GM23248 (cell line): ENCODE results near the gene GAP43. TPM values are rescaled to one million over a fixed set of nuclear protein-coding genes. Genes with fewer than 3 reads are reported as not detected.

ENCODE experiments used
- DNase-seq: peaks from one replicate; pipeline ENCODE4 v3.0.0-alpha.2; 2015
- H2AFZ ChIP-seq: fragments of 200-600 bp; sonication (generic); 2 replicates; pipeline ENCODE4 v1.6.1; 2016; ENCODE audit warnings: antibody characterized with exemption
- H3F3A ChIP-seq: fragments of 200-600 bp; sonication (generic); 2 replicates; pipeline ENCODE4 v1.6.1; 2016; ENCODE audit warnings: mild to moderate bottlenecking, antibody characterized with exemption, mixed run types; ENCODE audit not compliant: insufficient read depth
- H3K27ac ChIP-seq: fragments of 200-600 bp; sonication (generic); 2 replicates; pipeline ENCODE4 v1.5.1; 2016; ENCODE audit warnings: mild to moderate bottlenecking
- H3K27me3 ChIP-seq: fragments of 200-600 bp; sonication (generic); replicated peaks from 2 replicates; pipeline ENCODE4 v1.6.1; 2016; ENCODE audit warnings: mild to moderate bottlenecking; ENCODE audit not compliant: insufficient read depth
- H3K36me3 ChIP-seq: fragments of 200-600 bp; sonication (generic); 2 replicates; pipeline ENCODE4 v1.6.1; 2016; ENCODE audit warnings: low read depth, mild to moderate bottlenecking
- H3K4me1 ChIP-seq: fragments of 200-600 bp; sonication (generic); 2 replicates; pipeline ENCODE4 v1.6.1; 2016; ENCODE audit warnings: mild to moderate bottlenecking; ENCODE audit not compliant: insufficient read depth
- H3K4me2 ChIP-seq: fragments of 200-600 bp; sonication (generic); one replicate; pipeline ENCODE4 v1.6.1; 2016; ENCODE audit warnings: mild to moderate bottlenecking; ENCODE audit not compliant: unreplicated experiment
- H3K4me3 ChIP-seq: fragments of 200-600 bp; sonication (generic); 2 replicates; pipeline ENCODE4 v1.5.1; 2016; ENCODE audit warnings: mild to moderate bottlenecking
- H3K79me2 ChIP-seq: fragments of 200-600 bp; sonication (generic); 2 replicates; pipeline ENCODE4 v1.6.1; 2016; ENCODE audit warnings: mild to moderate bottlenecking; ENCODE audit not compliant: insufficient read depth
- H3K9ac ChIP-seq: fragments of 200-600 bp; sonication (generic); 2 replicates; pipeline ENCODE4 v1.6.1; 2016; ENCODE audit warnings: mild to moderate bottlenecking
- H3K9me2 ChIP-seq: fragments of 200-600 bp; sonication (generic); 2 replicates; pipeline ENCODE4 v1.6.1; 2016; ENCODE audit warnings: mixed run types, mild to moderate bottlenecking, moderate library complexity; ENCODE audit not compliant: insufficient read depth
- H3K9me3 ChIP-seq: fragments of 200-600 bp; sonication (generic); one replicate; pipeline ENCODE4 v1.6.1; 2017; ENCODE audit warnings: low read depth
- H4K20me1 ChIP-seq: fragments of 200-600 bp; sonication (generic); 2 replicates; pipeline ENCODE4 v1.6.0; 2016; ENCODE audit not compliant: insufficient read depth
- EZH2 ChIP-seq: fragments of 200-600 bp; sonication (generic); IDR thresholded peaks from 2 replicates; pipeline ENCODE4 v1.6.1; 2018; ENCODE audit warnings: antibody characterized with exemption, mild to moderate bottlenecking; ENCODE audit not compliant: insufficient read depth, poor library complexity, severe bottlenecking
- EZH2phosphoT487 ChIP-seq: fragments of 200-600 bp; sonication (generic); IDR thresholded peaks from 2 replicates; pipeline ENCODE4 v1.6.1; 2018; ENCODE audit warnings: antibody characterized with exemption, moderate library complexity, mild to moderate bottlenecking, low read depth; ENCODE audit not compliant: insufficient read depth
- WGBS, 2 experiments: methylation state at CpG; one replicate each; pipeline ENCODE4 v1.1.6; 2015 to 2017; ENCODE audit warnings: low lambda C conversion rate in 2 of 2, low coverage in 1 of 2; ENCODE audit errors: missing lambda C conversion rate in 2 of 2; 5-methylcytosine and 5-hydroxymethylcytosine counted together
- in situ Hi-C: fragments of 300-500 bp; cut with MboI; formaldehyde crosslinking; loops from 2 replicates; pipeline ENCODE4 v1.15.0; 2020
- polyA plus RNA-seq: library from polyadenylated mRNA; unstranded; fragments of >200 nt; fragmentation: Nextera tagmentation; extraction: Ambion mirVana; gene quantifications from 2 replicates; pipeline ENCODE4 v1.2.1, GENCODE V29; 2016
- total RNA-seq: library from RNA; depleted of rRNA; stranded (reverse); fragments of >200 nt; shearing (Covaris generic); gene quantifications from 2 replicates; pipeline ENCODE4 v1.2.3, GENCODE V29; 2014

Gene GAP43
- total and polyA plus RNA-seq, 2 experiments from 2014 or later = 0.54 to 1.8 TPM

DNA sequence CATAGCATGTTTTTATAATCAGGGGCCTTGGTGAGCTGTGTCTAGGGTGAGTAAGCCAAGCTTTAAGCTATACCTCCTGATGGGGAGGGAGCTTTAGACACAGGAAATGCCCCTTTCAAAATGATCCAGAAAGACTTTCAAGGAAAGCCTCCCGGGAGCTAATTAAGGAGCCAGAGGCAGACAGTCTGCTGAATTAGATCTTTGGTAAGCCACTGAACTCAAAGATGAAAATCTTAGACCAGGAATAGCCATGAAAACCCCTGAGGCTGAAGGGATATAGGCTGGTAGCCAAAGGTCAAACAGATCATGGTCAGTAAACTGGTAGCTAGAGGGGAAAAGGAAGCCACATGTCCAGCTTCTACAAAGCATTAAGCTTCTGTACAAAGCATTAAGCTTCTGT lies 42.7 kb upstream of the GAP43 start:
- H3K9me2 ChIP-seq = no peaks in the 10 kb centered on the region
- H3K27ac ChIP-seq = no peak overlapping the region
- no peaks in the 10 kb centered on the region for H3K79me2 ChIP-seq
- no peaks in the 10 kb centered on the region for H3K27me3 ChIP-seq
- DNase-seq = peak; percentile 3
- H3F3A ChIP-seq = no peaks in the 10 kb centered on the region
- no peak overlapping the region for H3K4me3 ChIP-seq
- no peak overlapping the region for H2AFZ ChIP-seq
- H3K4me2 ChIP-seq = no peak overlapping the region
- H3K9ac ChIP-seq = no peak overlapping the region
- peaks cover 6% of the 10 kb centered on the region; the same call in 1 of the 2 replicates for H3K4me1 ChIP-seq
- no peaks in the 10 kb centered on the region for H3K36me3 ChIP-seq
- TF ChIP-seq EZH2phosphoT487 (no peak), EZH2 (no peak)
- no peaks in the 10 kb centered on the region for H4K20me1 ChIP-seq
- no peaks in the 10 kb centered on the region for H3K9me3 ChIP-seq
- in situ Hi-C loops = no loop called here
- WGBS, 2 experiments = 76 to 77% methylated on average over 1 of the region's 1 CpG

DNA sequence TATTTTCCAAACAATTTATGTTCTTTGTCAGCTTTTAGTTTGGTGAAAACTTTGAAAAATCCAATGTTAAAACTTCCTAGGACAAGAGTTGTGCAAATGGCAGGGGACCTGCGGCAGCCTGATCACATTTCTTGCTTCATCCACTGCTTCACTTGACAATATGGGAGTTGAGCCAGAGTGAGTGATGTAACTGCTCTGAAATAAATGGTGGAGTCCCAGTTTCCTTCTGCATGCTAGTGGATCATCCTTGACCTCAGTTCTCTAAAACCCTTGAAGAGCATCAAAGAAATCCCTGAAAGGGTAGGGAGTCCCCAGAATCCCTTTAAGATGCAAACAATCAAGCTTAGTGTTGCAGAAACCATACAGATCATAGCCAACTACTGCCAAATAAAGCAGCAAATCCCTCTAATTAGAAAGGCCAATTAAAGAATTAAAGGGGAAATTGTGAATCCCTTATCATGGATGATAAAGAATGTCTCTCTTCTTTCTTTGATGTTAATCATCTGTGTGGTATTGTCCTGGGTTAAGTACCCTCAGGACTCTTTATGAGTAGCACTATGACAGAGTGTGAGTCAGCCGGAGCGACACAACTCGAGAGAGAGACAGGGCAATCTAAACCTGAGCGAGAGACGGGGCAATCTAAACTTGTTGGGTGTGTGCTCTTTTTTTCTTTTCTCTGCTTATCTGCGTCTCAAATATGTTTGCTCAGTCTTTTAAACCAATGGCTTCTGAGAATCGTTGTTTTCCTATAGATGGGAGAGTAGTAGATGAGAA lies 41.8 kb upstream of the GAP43 start:
- Histone ChIP-seq H3F3A (no peaks in the 10 kb centered on the region), H3K4me3 (no peak overlapping the region), H4K20me1 (no peaks in the 10 kb centered on the region), H3K4me2 (no peak overlapping the region), H3K27me3 (no peaks in the 10 kb centered on the region), H3K9ac (no peak overlapping the region), H3K27ac (no peak overlapping the region), H3K4me1 (peaks cover 6% of the 10 kb centered on the region; the same call in 1 of the 2 replicates), H2AFZ (no peak overlapping the region), H3K9me2 (no peaks in the 10 kb centered on the region), H3K9me3 (no peaks in the 10 kb centered on the region), H3K79me2 (no peaks in the 10 kb centered on the region), H3K36me3 (no peaks in the 10 kb centered on the region)
- no peak for TF ChIP-seq EZH2
- TF ChIP-seq EZH2phosphoT487 = no peak
- in situ Hi-C loops = no loop called here
- WGBS, 2 experiments = 83 to 87% methylated on average over 8 of the region's 8 CpGs
- DNase-seq = peak; percentile 11

DNA sequence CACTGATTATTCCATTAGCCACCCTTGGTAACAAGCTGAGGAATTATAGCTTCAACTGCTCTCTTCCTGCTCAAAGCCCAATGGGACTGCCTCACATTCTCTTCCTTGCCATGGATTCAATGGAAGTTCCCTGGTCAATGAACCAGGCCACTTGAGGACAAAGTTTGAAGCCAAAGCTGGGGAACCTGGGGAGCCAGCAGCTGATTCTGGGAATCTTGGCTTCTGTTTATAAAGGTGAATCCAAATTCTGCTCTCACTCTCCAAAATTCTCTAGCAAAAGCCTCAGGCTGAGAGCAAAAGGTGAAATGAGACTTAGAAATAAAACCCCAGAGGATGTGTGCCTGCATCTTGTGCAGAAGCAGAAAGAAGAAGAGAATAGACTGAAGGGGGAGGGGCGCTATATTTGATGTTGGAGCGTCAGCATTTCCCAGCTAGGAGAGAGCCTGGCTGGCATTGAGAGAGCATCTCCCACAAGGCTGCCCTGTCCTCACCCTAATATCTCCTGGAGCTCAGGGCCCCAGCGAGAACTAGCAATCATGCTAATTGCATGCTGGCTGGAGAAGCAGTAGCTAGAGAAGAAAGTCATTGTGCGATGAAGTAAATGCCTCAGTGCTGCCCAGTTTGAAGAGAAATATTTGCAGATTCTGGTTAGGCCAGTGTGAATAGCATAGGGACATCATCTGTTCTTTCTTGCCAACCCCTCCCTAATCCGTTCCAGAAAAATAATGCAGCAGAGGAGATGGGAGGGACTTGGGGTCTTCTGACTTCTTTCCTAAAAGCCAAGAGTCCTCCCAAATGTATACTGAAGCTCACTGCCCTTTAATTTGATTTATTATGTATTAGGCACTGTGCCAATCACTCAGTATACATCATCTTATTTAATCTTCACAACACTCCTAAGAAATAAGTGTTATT lies 34.9 kb upstream of the GAP43 start:
- no peak for DNase-seq
- no peak overlapping the region for H3K4me3 ChIP-seq
- H3K9me2 ChIP-seq = no peaks in the 10 kb centered on the region
- 52 to 53% methylated on average over 5 of the region's 5 CpGs for WGBS, 2 experiments
- no peak overlapping the region for H2AFZ ChIP-seq
- H3K79me2 ChIP-seq = no peaks in the 10 kb centered on the region
- in situ Hi-C loops = no loop called here
- H3K27me3 ChIP-seq = no peaks in the 10 kb centered on the region
- no peaks in the 10 kb centered on the region for H4K20me1 ChIP-seq
- H3K4me1 ChIP-seq = no peaks in the 10 kb centered on the region
- no peaks in the 10 kb centered on the region for H3K9me3 ChIP-seq
- no peak overlapping the region for H3K9ac ChIP-seq
- H3F3A ChIP-seq = no peaks in the 10 kb centered on the region
- no peak overlapping the region for H3K27ac ChIP-seq
- no peaks in the 10 kb centered on the region for H3K36me3 ChIP-seq
- no peak for TF ChIP-seq EZH2
- TF ChIP-seq EZH2phosphoT487 = no peak
- H3K4me2 ChIP-seq = no peak overlapping the region

DNA sequence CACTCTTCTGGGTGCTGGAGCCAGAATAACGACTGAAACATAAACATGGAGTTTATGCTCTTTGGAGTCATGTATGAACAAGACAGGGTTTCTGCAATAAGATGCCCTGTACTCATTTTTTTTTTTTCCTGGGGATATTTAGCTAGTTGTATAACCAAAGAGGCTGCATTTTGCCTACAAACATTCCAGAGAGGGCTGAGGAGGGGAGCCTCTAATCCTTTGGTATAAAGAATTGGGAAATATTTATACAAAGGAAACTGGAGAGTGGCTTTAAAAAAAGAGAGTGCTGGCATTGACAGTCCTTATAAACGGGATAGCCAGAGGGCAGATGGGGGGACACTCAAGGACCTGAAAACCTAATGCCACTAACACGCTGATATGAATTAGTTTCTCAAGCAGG lies 32.4 kb upstream of the GAP43 start:
- H3K9me3 ChIP-seq = no peaks in the 10 kb centered on the region
- DNase-seq = no peak
- no peaks in the 10 kb centered on the region for H3K9me2 ChIP-seq
- no peak overlapping the region for H2AFZ ChIP-seq
- H3K4me3 ChIP-seq = no peak overlapping the region
- in situ Hi-C loops = no loop called here
- H3F3A ChIP-seq = no peaks in the 10 kb centered on the region
- H3K79me2 ChIP-seq = no peaks in the 10 kb centered on the region
- no peaks in the 10 kb centered on the region for H4K20me1 ChIP-seq
- no peaks in the 10 kb centered on the region for H3K27me3 ChIP-seq
- no peaks in the 10 kb centered on the region for H3K4me1 ChIP-seq
- 67 to 77% methylated on average over 3 of the region's 3 CpGs for WGBS, 2 experiments
- no peak overlapping the region for H3K27ac ChIP-seq
- TF ChIP-seq EZH2phosphoT487 (no peak), EZH2 (no peak)
- no peak overlapping the region for H3K4me2 ChIP-seq
- no peak overlapping the region for H3K9ac ChIP-seq
- no peaks in the 10 kb centered on the region for H3K36me3 ChIP-seq
